SK-N-MC (cell line): ENCODE data around the gene GPR84.

ENCODE experiments used
- EZH2 ChIP-seq: fragments of 200-600 bp; sonication (generic); IDR thresholded peaks from one replicate; pipeline ENCODE4 v1.6.1; 2017; ENCODE audit warnings: antibody characterized with exemption
- FOXP2 ChIP-seq: optimal IDR thresholded peaks from 2 replicates; pipeline ENCODE3; 2011; ENCODE audit warnings: mild to moderate bottlenecking, moderate library complexity; ENCODE audit not compliant: insufficient read depth; ENCODE audit errors: extremely low read length, control extremely low read depth
- POLR2AphosphoS5 ChIP-seq: IDR thresholded peaks from 2 replicates; pipeline ENCODE4 v1.6.1; 2012; ENCODE audit warnings: mild to moderate bottlenecking, low read depth, low read length, borderline replicate concordance

GRCh38 chr12:54321363-54321762, 42.9 kb downstream of the GPR84 start:
- TF ChIP-seq POLR2AphosphoS5 (no peak), EZH2 (no peak), FOXP2 (no peak)
